HEK293T (cell line): ENCODE data around the gene GALNT14.

ENCODE experiments used
- CTCF ChIA-PET: fragments of 350-600 bp; formaldehyde crosslinking; extraction: SDS; loops from one replicate; lab custom pipeline; 2021; ENCODE audit warnings: antibody characterized with exemption, inconsistent platforms; lab: Yijun Ruan, JAX
- POLR2A ChIA-PET: fragments of 350-600 bp; formaldehyde crosslinking; extraction: SDS; loops from one replicate; lab custom pipeline; 2020; ENCODE audit warnings: antibody characterized with exemption, inconsistent platforms; lab: Yijun Ruan, JAX
- DNase-seq: peaks from one replicate; pipeline ENCODE4 v3.0.0; 2012; ENCODE audit warnings: mixed read lengths; ENCODE audit errors: extremely low spot score
- ARNT ChIP-seq: fragments of 450-650 bp; IDR thresholded peaks from 2 replicates; pipeline ENCODE4 v1.6.1; 2017; ENCODE audit warnings: mild to moderate bottlenecking
- BHLHE40 ChIP-seq: fragments of 450-650 bp; IDR thresholded peaks from 2 replicates; pipeline ENCODE4 v1.6.1; 2016; ENCODE audit warnings: mild to moderate bottlenecking, moderate library complexity, borderline replicate concordance
- CTBP1 ChIP-seq: fragments of 450-650 bp; IDR thresholded peaks from 2 replicates; pipeline ENCODE4 v1.6.1; 2016; ENCODE audit warnings: borderline replicate concordance
- ELF4 ChIP-seq: fragments of 450-650 bp; IDR thresholded peaks from 2 replicates; pipeline ENCODE4 v1.6.1; 2017; ENCODE audit warnings: antibody characterized with exemption
- FOXA1 ChIP-seq: fragments of 450-650 bp; IDR thresholded peaks from 2 replicates; pipeline ENCODE4 v1.6.1; 2016; ENCODE audit warnings: mild to moderate bottlenecking
- FOXK2 ChIP-seq: fragments of 450-650 bp; IDR thresholded peaks from 2 replicates; pipeline ENCODE4 v1.6.1; 2016; ENCODE audit warnings: mild to moderate bottlenecking
- FOXM1 ChIP-seq: fragments of 450-650 bp; IDR thresholded peaks from 2 replicates; pipeline ENCODE4 v1.6.1; 2017; ENCODE audit warnings: mild to moderate bottlenecking, borderline replicate concordance
- HDGF ChIP-seq: fragments of 450-650 bp; IDR thresholded peaks from 2 replicates; pipeline ENCODE4 v1.6.1; 2017; ENCODE audit warnings: antibody characterized with exemption, borderline replicate concordance
- L3MBTL2 ChIP-seq: fragments of 450-650 bp; conservative IDR thresholded peaks from 2 replicates; pipeline ENCODE4 v1.6.1; 2016; ENCODE audit warnings: mild to moderate bottlenecking
- LEF1 ChIP-seq: fragments of 450-650 bp; IDR thresholded peaks from 2 replicates; pipeline ENCODE4 v1.6.1; 2017; ENCODE audit warnings: mild to moderate bottlenecking, borderline replicate concordance
- NFRKB ChIP-seq: fragments of 450-650 bp; IDR thresholded peaks from 2 replicates; pipeline ENCODE4 v1.6.1; 2016; ENCODE audit warnings: mild to moderate bottlenecking, moderate library complexity
- PKNOX1 ChIP-seq: fragments of 450-650 bp; IDR thresholded peaks from 2 replicates; pipeline ENCODE4 v1.6.1; 2016
- SP1 ChIP-seq: fragments of 450-650 bp; IDR thresholded peaks from 2 replicates; pipeline ENCODE4 v1.6.1; 2017
- SUZ12 ChIP-seq: fragments of 450-650 bp; IDR thresholded peaks from 2 replicates; pipeline ENCODE4 v1.6.1; 2016; ENCODE audit warnings: mild to moderate bottlenecking
- TARDBP ChIP-seq: fragments of 450-650 bp; IDR thresholded peaks from 2 replicates; pipeline ENCODE4 v1.6.1; 2016
- ZNF384 ChIP-seq: fragments of 450-650 bp; IDR thresholded peaks from 2 replicates; pipeline ENCODE4 v1.6.1; 2016

The GALNT14 gene

GRCh38 chr2:31131871-31132270 is 6.4 kb downstream of the GALNT14 start:
- TF ChIP-seq FOXA1 (no peak), SUZ12 (no peak), CTBP1 (no peak), TARDBP (no peak), ELF4 (no peak), PKNOX1 (no peak), L3MBTL2 (no peak), FOXK2 (no peak), ZNF384 (no peak), SP1 (no peak), FOXM1 (no peak), LEF1 (no peak), HDGF (no peak)
- POLR2A ChIA-PET, result no interaction called here
- CTCF ChIA-PET, result interaction anchor here (0.7 kb wide), 1 partner anchor 53 kb away, joined by 3 read pairs; no protein-coding TSS in a partner anchor

GRCh38 chr2:31129375-31130171 is 8.7 kb downstream of the GALNT14 start:
- POLR2A ChIA-PET, result no interaction called here
- TF ChIP-seq FOXK2 (no peak), BHLHE40 (no peak), HDGF (no peak), LEF1 (no peak), SP1 (no peak), FOXM1 (no peak), ZNF384 (no peak), CTBP1 (no peak), ARNT (no peak), TARDBP (no peak), SUZ12 (no peak), FOXA1 (no peak), L3MBTL2 (no peak), NFRKB (no peak), PKNOX1 (no peak), ELF4 (no peak)
- CTCF ChIA-PET, result interaction anchor here (0.6 kb wide), 1 partner anchor 10 kb away, joined by 3 read pairs; no protein-coding TSS in a partner anchor
- no peak for DNase-seq

More at GRCh38 chr2:31131871-31132270, 6.4 kb downstream of the GALNT14 start:
- no peak for DNase-seq

GRCh38 chr2:31127931-31128330 is 10.3 kb downstream of the GALNT14 start:
- CTCF ChIA-PET, result no interaction called here
- POLR2A ChIA-PET, result no interaction called here
- TF ChIP-seq TARDBP, result no peak
- no peak for TF ChIP-seq FOXM1
- TF ChIP-seq ARNT, result no peak
- TF ChIP-seq NFRKB, result no peak
- TF ChIP-seq HDGF, result no peak
- TF ChIP-seq FOXA1, result no peak
- no peak for TF ChIP-seq L3MBTL2
- no peak for TF ChIP-seq BHLHE40
- no peak for TF ChIP-seq FOXK2
- no peak for TF ChIP-seq ELF4
- DNase-seq, result no peak

- TF ChIP-seq PKNOX1 (no peak), FOXA1 (no peak), LEF1 (no peak), FOXK2 (no peak), FOXM1 (no peak), CTBP1 (no peak), L3MBTL2 (no peak), SUZ12 (no peak), ELF4 (no peak), SP1 (no peak), HDGF (no peak), ARNT (no peak), NFRKB (no peak), TARDBP (no peak), ZNF384 (no peak), BHLHE40 (no peak)
- no peak for DNase-seq
- CTCF ChIA-PET, result no interaction called here
- POLR2A ChIA-PET, result no interaction called here
Measured at GRCh38 chr2:31125918-31126695, 12.1 kb downstream of the GALNT14 start.

- ChIA-PET POLR2A (no interaction called here), CTCF (no interaction called here)
- TF ChIP-seq L3MBTL2 (no peak), PKNOX1 (no peak), ELF4 (no peak), ARNT (no peak)
- DNase-seq, result no peak
Measured at GRCh38 chr2:31124904-31125303, 13.3 kb downstream of the GALNT14 start.
